Endothelial cell of umbilical vein (primary cell): ENCODE measurements around the gene RPH3AL. TPM values are rescaled to one million over a fixed set of nuclear protein-coding genes. Genes with fewer than 3 reads are reported as not detected.

Experiments used
- BruUV-seq: library from RNA; stranded (reverse); fragments of 400-500 nt; replicated peaks from 2 replicates; lab custom pipeline; 2021; lab: Mats Ljungman, UMichigan
- CTCF ChIA-PET: fragments of 300-600, 350-600 bp; sonication (Branson Sonifier 250); formaldehyde crosslinking; loops from one replicate; lab custom pipeline; 2021; ENCODE audit warnings: antibody characterized with exemption, inconsistent platforms; lab: Charles Lee
- POLR2A ChIA-PET: fragments of 300-600, 350-600 bp; sonication (Branson Sonifier 250); formaldehyde crosslinking; loops from one replicate; lab custom pipeline; 2021; ENCODE audit warnings: antibody characterized with exemption, inconsistent platforms; lab: Charles Lee
- DNase-seq: peaks from one replicate; pipeline ENCODE4 v3.0.0-alpha.2; 2011; ENCODE audit warnings: low read depth, low spot score
- FAIRE-seq: peaks from 2 replicates; lab custom pipeline; 2011; peaks lifted over from hg19 to GRCh38; lab: Jason Lieb, UNC
- H2AFZ ChIP-seq: 2 replicates; pipeline ENCODE4 v1.6.0; 2012; ENCODE audit warnings: low read depth, low read length, control low read depth, inconsistent platforms
- H3K27ac ChIP-seq: 2 replicates; pipeline ENCODE4 v1.5.1; 2011; ENCODE audit warnings: low read depth, mild to moderate bottlenecking, control low read depth, low read length, moderate library complexity; ENCODE audit not compliant: insufficient read depth
- H3K27me3 ChIP-seq, 2 experiments: 2 replicates each; pipeline versions ENCODE4 v1.6.0 to v1.6.1; 2011; ENCODE audit warnings: low read length in 2 of 2, mixed read lengths in 1 of 2; ENCODE audit not compliant: control insufficient read depth in 2 of 2, insufficient read depth in 2 of 2
- H3K36me3 ChIP-seq, 2 experiments: 2 replicates in 1 of 2; 3 replicates in 1 of 2; pipeline ENCODE4 v1.5.1; 2011; ENCODE audit warnings: low read length in 2 of 2, mild to moderate bottlenecking in 1 of 2, moderate library complexity in 1 of 2; ENCODE audit not compliant: control insufficient read depth in 2 of 2, insufficient read depth in 2 of 2; ENCODE audit errors: extremely low read depth in 1 of 2
- H3K4me1 ChIP-seq: 3 replicates; pipeline ENCODE4 v1.5.1; 2011; ENCODE audit warnings: mild to moderate bottlenecking, low read length; ENCODE audit not compliant: control insufficient read depth, insufficient read depth; ENCODE audit errors: extremely low read depth
- H3K4me2 ChIP-seq: 2 replicates; pipeline ENCODE4 v1.6.1; 2011; ENCODE audit warnings: low read length, control low read depth, mixed read lengths; ENCODE audit not compliant: insufficient read depth
- H3K4me3 ChIP-seq, 3 experiments: fragments of 200-600 bp in 1 of 3; sonication (generic), shearing (Covaris generic) in 1 of 3; replicated peaks in 1 of 3; 2 replicates each; pipeline ENCODE4 v1.5.1; 2011 to 2016; ENCODE audit warnings: control low read depth in 3 of 3, low read length in 3 of 3, mild to moderate bottlenecking in 2 of 3, inconsistent platforms in 1 of 3, low read depth in 1 of 3, moderate library complexity in 1 of 3; ENCODE audit not compliant: insufficient read depth in 1 of 3
- H3K79me2 ChIP-seq: 2 replicates; pipeline ENCODE4 v1.6.0; 2012; ENCODE audit warnings: low read length, inconsistent platforms; ENCODE audit not compliant: control insufficient read depth, insufficient read depth
- H3K9ac ChIP-seq: replicated peaks from 2 replicates; pipeline ENCODE3; 2011; ENCODE audit warnings: low read length, control low read depth; ENCODE audit not compliant: insufficient read depth; ENCODE audit errors: extremely low read depth
- H3K9me1 ChIP-seq: replicated peaks from 3 replicates; pipeline ENCODE4 v1.6.0; 2011; ENCODE audit warnings: mild to moderate bottlenecking, low read length; ENCODE audit not compliant: control insufficient read depth, insufficient read depth; ENCODE audit errors: extremely low read depth
- H3K9me3 ChIP-seq: replicated peaks from 2 replicates; pipeline ENCODE4 v1.5.1; 2012; ENCODE audit warnings: low read length, inconsistent platforms; ENCODE audit not compliant: control insufficient read depth, insufficient read depth
- H4K20me1 ChIP-seq: replicated peaks from 2 replicates; pipeline ENCODE3; 2011; ENCODE audit warnings: mild to moderate bottlenecking, low read length; ENCODE audit not compliant: control insufficient read depth, insufficient read depth; ENCODE audit errors: extremely low read depth
- EZH2 ChIP-seq: IDR thresholded peaks from 2 replicates; pipeline ENCODE4 v1.6.1; 2012; ENCODE audit warnings: borderline replicate concordance, low read depth, mild to moderate bottlenecking, moderate library complexity, low read length, inconsistent platforms; ENCODE audit not compliant: severe bottlenecking
- FOS ChIP-seq: IDR thresholded peaks from 2 replicates; pipeline ENCODE4 v1.6.1; 2011; ENCODE audit warnings: mild to moderate bottlenecking, low read length, moderate library complexity, borderline replicate concordance; ENCODE audit not compliant: insufficient read depth
- GATA2 ChIP-seq: IDR thresholded peaks from 2 replicates; pipeline ENCODE4 v1.7.0; 2011; ENCODE audit warnings: low read depth, mild to moderate bottlenecking, moderate library complexity, mixed read lengths, low read length; ENCODE audit not compliant: insufficient read length, insufficient read depth
- JUN ChIP-seq: IDR thresholded peaks from 2 replicates; pipeline ENCODE4 v1.6.1; 2011; ENCODE audit warnings: borderline replicate concordance, low read depth; ENCODE audit not compliant: insufficient read length, insufficient read depth
- MYC ChIP-seq: IDR thresholded peaks from one replicate; pipeline ENCODE4 v1.6.1; 2011; ENCODE audit warnings: mild to moderate bottlenecking, low read depth, low read length
- POLR2A ChIP-seq: IDR thresholded peaks from 2 replicates; pipeline ENCODE4 v1.6.1; 2012; ENCODE audit warnings: low read depth, mild to moderate bottlenecking, control low read depth, low read length
- POLR2AphosphoS5 ChIP-seq: IDR thresholded peaks from 2 replicates; pipeline ENCODE4 v1.6.1; 2012; ENCODE audit warnings: low read depth, mild to moderate bottlenecking, control low read depth, low read length, moderate library complexity; ENCODE audit not compliant: insufficient read depth
- dilution Hi-C: fragments of 300-500 bp; cut with MboI; formaldehyde crosslinking; loops from one replicate; pipeline ENCODE4 v1.15.0; 2019; ENCODE audit warnings: low sequenced_read_pairs; ENCODE audit not compliant: extremely low pct_ligation_motif_present
- intact Hi-C: fragments of 100-400 bp; cut with micrococcal nuclease; formaldehyde crosslinking; loops from one replicate; pipeline ENCODE4 v1.10.0; 2022
- polyA plus RNA-seq, 4 experiments: library from polyadenylated mRNA; depleted of rRNA in 3 of 4; stranded (reverse) in 3 of 4; unstranded in 1 of 4; fragments of >200 nt; gene quantifications; 2 replicates each; pipeline versions ENCODE4 v1.2.1 to v1.2.3, GENCODE V29; 2011 to 2012; ENCODE audit warnings: missing spikeins in 1 of 4
- total RNA-seq: library from RNA; stranded (reverse); gene quantifications from 2 replicates; pipeline ENCODE4 v1.2.3, GENCODE V29; 2021
- TF ChIP-seq, protein P1 (sequence below): IDR thresholded peaks from 2 replicates; pipeline ENCODE4 v1.6.1; 2011; ENCODE audit not compliant: insufficient read depth, insufficient read length
- TF ChIP-seq, protein P2 (sequence below), 2 donors: IDR thresholded peaks; 1 replicate in 1 of 2; 2 replicates in 1 of 2; pipeline ENCODE4 v1.5.1; 2011; ENCODE audit warnings: low read length in 2 of 2, mild to moderate bottlenecking in 2 of 2, moderate library complexity in 2 of 2, control low read depth in 1 of 2, inconsistent platforms in 1 of 2, low read depth in 1 of 2; ENCODE audit not compliant: insufficient read depth in 1 of 2; ENCODE audit errors: extremely low read depth in 1 of 2

RPH3AL gene
- total and polyA plus RNA-seq, 2 donors (not counting 3 experiments of a cell fraction or from before 2014, with no cell fraction given): 4.1 to 7.0 TPM

DNA sequence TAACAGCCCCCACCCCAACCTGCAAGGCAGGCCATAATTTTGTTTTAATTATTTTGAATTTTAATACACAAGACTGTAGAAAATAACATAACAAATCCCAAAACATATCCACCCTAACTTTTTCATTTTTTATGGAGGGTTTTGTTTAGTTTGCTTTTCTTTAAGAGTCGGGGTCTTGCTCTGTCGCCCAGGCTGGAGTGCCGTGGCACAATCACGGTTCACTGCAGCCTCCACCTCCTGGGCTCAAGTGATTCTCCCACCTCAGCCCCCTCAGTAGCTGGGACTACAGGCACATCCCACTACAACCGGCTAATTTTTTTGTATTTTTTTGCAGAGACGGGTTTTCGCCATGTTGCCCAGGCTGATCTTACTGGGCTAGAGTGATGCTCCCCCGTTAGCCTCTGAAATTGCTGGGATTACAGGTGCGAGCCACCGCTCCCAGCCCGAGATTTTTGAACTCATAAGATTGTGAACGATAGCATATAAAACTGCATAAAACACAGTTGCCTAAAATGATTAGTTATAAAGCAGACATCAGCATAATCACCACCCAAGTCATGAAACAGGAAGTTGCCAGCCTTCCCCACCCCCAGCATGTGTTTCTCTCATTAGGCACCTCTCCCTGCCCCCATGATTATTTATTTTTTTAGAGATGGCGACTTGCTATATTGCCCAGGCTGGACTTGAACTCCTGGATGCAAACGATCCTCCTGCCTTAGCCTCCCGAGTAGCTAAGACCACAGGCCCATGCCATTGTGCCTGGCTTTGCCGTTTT, 157.6 kb downstream of the RPH3AL start:
- Histone ChIP-seq H2AFZ (no peak overlapping the region), H3K9me1 (no peaks in the 10 kb centered on the region), H3K9ac (no peak overlapping the region), H3K79me2 (no peaks in the 10 kb centered on the region), H3K4me2 (no peak overlapping the region), H3K4me1 (peaks cover 10% of the 10 kb centered on the region), H3K9me3 (no peaks in the 10 kb centered on the region), H3K36me3 (no peaks in the 10 kb centered on the region), H3K4me3 (no peak overlapping the region), H3K27me3 (no peaks in the 10 kb centered on the region), H3K27ac (no peak overlapping the region), H4K20me1 (no peaks in the 10 kb centered on the region)
- intact Hi-C loops: no loop called here
- FAIRE-seq (no peak), DNase-seq (no peak)
- dilution Hi-C loops: no loop called here
- POLR2A ChIA-PET: no interaction called here
- CTCF ChIA-PET: no interaction called here
- TF ChIP-seq, protein P1, sequence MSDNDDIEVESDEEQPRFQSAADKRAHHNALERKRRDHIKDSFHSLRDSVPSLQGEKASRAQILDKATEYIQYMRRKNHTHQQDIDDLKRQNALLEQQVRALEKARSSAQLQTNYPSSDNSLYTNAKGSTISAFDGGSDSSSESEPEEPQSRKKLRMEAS: no peak
- TF ChIP-seq, protein P2, sequence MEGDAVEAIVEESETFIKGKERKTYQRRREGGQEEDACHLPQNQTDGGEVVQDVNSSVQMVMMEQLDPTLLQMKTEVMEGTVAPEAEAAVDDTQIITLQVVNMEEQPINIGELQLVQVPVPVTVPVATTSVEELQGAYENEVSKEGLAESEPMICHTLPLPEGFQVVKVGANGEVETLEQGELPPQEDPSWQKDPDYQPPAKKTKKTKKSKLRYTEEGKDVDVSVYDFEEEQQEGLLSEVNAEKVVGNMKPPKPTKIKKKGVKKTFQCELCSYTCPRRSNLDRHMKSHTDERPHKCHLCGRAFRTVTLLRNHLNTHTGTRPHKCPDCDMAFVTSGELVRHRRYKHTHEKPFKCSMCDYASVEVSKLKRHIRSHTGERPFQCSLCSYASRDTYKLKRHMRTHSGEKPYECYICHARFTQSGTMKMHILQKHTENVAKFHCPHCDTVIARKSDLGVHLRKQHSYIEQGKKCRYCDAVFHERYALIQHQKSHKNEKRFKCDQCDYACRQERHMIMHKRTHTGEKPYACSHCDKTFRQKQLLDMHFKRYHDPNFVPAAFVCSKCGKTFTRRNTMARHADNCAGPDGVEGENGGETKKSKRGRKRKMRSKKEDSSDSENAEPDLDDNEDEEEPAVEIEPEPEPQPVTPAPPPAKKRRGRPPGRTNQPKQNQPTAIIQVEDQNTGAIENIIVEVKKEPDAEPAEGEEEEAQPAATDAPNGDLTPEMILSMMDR (IDR thresholded peaks at IDR 0.05; ENCODE audit: extremely low read depth in 1 of 2, insufficient read depth in 1 of 2, low read depth in 1 of 2, low read length in 2 of 2): no peak
- TF ChIP-seq POLR2AphosphoS5: no peak
- no peak for TF ChIP-seq FOS
- TF ChIP-seq EZH2: no peak
- no peak for TF ChIP-seq MYC
- TF ChIP-seq JUN: no peak
- no peak for TF ChIP-seq POLR2A
- no peak for TF ChIP-seq GATA2
- no TSS peak for BruUV-seq
